Mesothelial cell of epicardium (in vitro differentiated cells): ENCODE data around the gene RALGDS. TPM values are rescaled to one million over a fixed set of nuclear protein-coding genes. Genes with fewer than 3 reads are reported as not detected.
A peak's percentile ranks its signal among the peaks of the same experiment; 100 is the strongest.

Experiments used
- DNase-seq, 2 experiments: peaks; one replicate each; pipeline ENCODE4 v3.0.0; 2021; ENCODE audit warnings: low spot score in 2 of 2; ENCODE audit not compliant: unreplicated experiment in 2 of 2
- H3K27ac Mint-ChIP-seq: 2 replicates; pipeline ENCODE4 v1.8.0; 2021; ENCODE audit warnings: mixed read lengths
- H3K27me3 Mint-ChIP-seq: 2 replicates; pipeline ENCODE4 v1.8.0; 2021; ENCODE audit warnings: low read depth, mixed read lengths
- H3K36me3 Mint-ChIP-seq: 2 replicates; pipeline ENCODE4 v1.8.0; 2021; ENCODE audit warnings: mixed read lengths
- H3K4me1 Mint-ChIP-seq: 2 replicates; pipeline ENCODE4 v1.8.0; 2021; ENCODE audit warnings: mixed read lengths
- H3K4me3 Mint-ChIP-seq: 2 replicates; pipeline ENCODE4 v1.8.0; 2021; ENCODE audit warnings: mild to moderate bottlenecking, moderate library complexity, mixed read lengths
- H3K9me3 Mint-ChIP-seq: 2 replicates; pipeline ENCODE4 v1.8.0; 2021; ENCODE audit warnings: mixed read lengths
- CTCF ChIP-seq: fragments of 200-600 bp; sonication (generic); IDR thresholded peaks from one replicate; pipeline ENCODE4 v1.5.0; 2021; ENCODE audit warnings: antibody characterized with exemption; ENCODE audit not compliant: unreplicated experiment
- microRNA-seq: library from miRNA; unstranded; fragments of <30 nt; microRNA quantifications from one replicate; pipeline ENCODE4 v1.2.0, GENCODE V29; 2021; ENCODE audit warnings: inconsistent platforms, mixed read lengths
- total RNA-seq: library from RNA; stranded (reverse); gene quantifications from 3 replicates; pipeline ENCODE4 v1.2.1, GENCODE V29; 2021

RALGDS gene
- total RNA-seq, 1 donor from 2014 or later = 83.5 TPM

GRCh38 chr9:133050142-133050541, 70.9 kb downstream of the RALGDS start:
- no peak for DNase-seq
- no peak overlapping the region for H3K27ac Mint-ChIP-seq
- H3K9me3 Mint-ChIP-seq = no peaks in the 10 kb centered on the region
- H3K4me1 Mint-ChIP-seq = no peaks in the 10 kb centered on the region
- H3K4me3 Mint-ChIP-seq = no peak overlapping the region
- peaks cover 38% of the 10 kb centered on the region for H3K36me3 Mint-ChIP-seq
- H3K27me3 Mint-ChIP-seq = no peaks in the 10 kb centered on the region
- TF ChIP-seq CTCF = no peak

- DNase-seq = no peak
- Mint-ChIP-seq H3K27me3 (no peaks in the 10 kb centered on the region), H3K27ac (no peak overlapping the region), H3K9me3 (no peaks in the 10 kb centered on the region), H3K4me1 (no peaks in the 10 kb centered on the region), H3K4me3 (no peak overlapping the region), H3K36me3 (peaks cover 42% of the 10 kb centered on the region)
- no peak for TF ChIP-seq CTCF
Observed at GRCh38 chr9:133049043-133049442, 72.0 kb downstream of the RALGDS start.

- no peak overlapping the region for H3K27ac Mint-ChIP-seq
- peaks cover 37% of the 10 kb centered on the region for H3K36me3 Mint-ChIP-seq
- H3K4me3 Mint-ChIP-seq = no peak overlapping the region
- no peak for DNase-seq
- TF ChIP-seq CTCF = no peak
- no peaks in the 10 kb centered on the region for H3K27me3 Mint-ChIP-seq
- no peaks in the 10 kb centered on the region for H3K4me1 Mint-ChIP-seq
- H3K9me3 Mint-ChIP-seq = no peaks in the 10 kb centered on the region
Observed at GRCh38 chr9:133048595-133048994, 72.4 kb downstream of the RALGDS start.

Small RNA genes within 50 kb of the gene (microRNA-seq; reads per million reads assigned to microRNA genes)
- 8.2 reads per million, percentile 28 among the genes with 10 or more reads in this experiment for gene MIR6877

Other genes with a start within 250 kb of the RALGDS start
- 1.5 to 2.1 TPM (median 2.0 TPM) in 3 replicates for gene AK8, start 243.0 kb downstream of the RALGDS start, total RNA-seq
- gene SPACA9, start 242.3 kb downstream of the RALGDS start, total RNA-seq = 5.5 to 5.8 TPM (median 5.7 TPM) in 3 replicates
- 65.1 to 68.5 TPM (median 67.6 TPM) in 3 replicates for gene TSC1, start 176.6 kb downstream of the RALGDS start, total RNA-seq
- not detected in 3 replicates for gene GFI1B, start 142.5 kb downstream of the RALGDS start, total RNA-seq
- 80.0 to 85.3 TPM (median 80.2 TPM) in 3 replicates for gene GTF3C5, start 90.2 kb downstream of the RALGDS start, total RNA-seq
- 4.3 to 5.0 TPM (median 4.6 TPM) in 3 replicates for gene CEL, start 59.3 kb downstream of the RALGDS start, total RNA-seq
- gene GBGT1, start 42.7 kb upstream of the RALGDS start, total RNA-seq = 29.1 to 32.8 TPM (median 31.8 TPM) in 3 replicates
- not detected in 3 replicates for gene OBP2B, start 88.0 kb upstream of the RALGDS start, total RNA-seq
- 2.0 to 3.2 TPM (median 2.3 TPM) in 3 replicates for gene ABO, start 154.0 kb upstream of the RALGDS start, total RNA-seq
- gene SURF6, start 214.9 kb upstream of the RALGDS start, total RNA-seq = 22.8 to 25.6 TPM (median 24.9 TPM) in 3 replicates
- 35.1 to 39.4 TPM (median 36.0 TPM) in 3 replicates for gene MED22, start 226.9 kb upstream of the RALGDS start, total RNA-seq
- gene RPL7A, start 227.0 kb upstream of the RALGDS start, total RNA-seq = 2,220 to 2,356 TPM (median 2,311 TPM) in 3 replicates
- gene SURF1, start 235.2 kb upstream of the RALGDS start, total RNA-seq = 29.4 to 31.4 TPM (median 30.0 TPM) in 3 replicates
- gene SURF2, start 235.3 kb upstream of the RALGDS start, total RNA-seq = 10.3 to 12.7 TPM (median 12.1 TPM) in 3 replicates